HepG2 (cell line): ENCODE results near the gene ADAMTSL3. TPM values are rescaled to one million over a fixed set of nuclear protein-coding genes. Genes with fewer than 3 reads are reported as not detected.

Experiments
- ATAC-seq: fragments of 200-7000 bp; cut with Tn5 transposase; 3 replicates; pipeline ENCODE4 v1.9.1; 2020; ENCODE audit warnings: mild to moderate bottlenecking, moderate library complexity
- BruUV-seq: library from RNA; stranded (reverse); fragments of 400-500 nt; replicated peaks from 2 replicates; lab custom pipeline; 2021; lab: Mats Ljungman, UMichigan
- CTCF ChIA-PET: fragments of 300-600 bp; formaldehyde crosslinking; extraction: SDS; loops from one replicate; lab custom pipeline; 2021; ENCODE audit warnings: low total read pairs, inconsistent platforms, low intra/inter-chr PET ratio; lab: Yijun Ruan, JAX
- POLR2A ChIA-PET: fragments of 350-600 bp; sonication (Branson Sonifier 250); formaldehyde crosslinking; loops from one replicate; lab custom pipeline; 2020; ENCODE audit warnings: antibody characterized with exemption, inconsistent platforms; lab: Yijun Ruan, JAX
- DNase-seq: peaks from one replicate; pipeline ENCODE4 v3.0.0-alpha.2; 2015; ENCODE audit warnings: low spot score
- FAIRE-seq: peaks from 3 replicates; lab custom pipeline; 2011; peaks lifted over from hg19 to GRCh38; lab: Jason Lieb, UNC
- H2AFZ ChIP-seq: one replicate; pipeline ENCODE4 v1.6.1; 2011; ENCODE audit warnings: low read length, inconsistent platforms
- H3K27ac ChIP-seq: fragments of 300-600 bp; 3 replicates; pipeline ENCODE4 v1.8.0; 2011; ENCODE audit warnings: mixed run types, mild to moderate bottlenecking, mixed read lengths, low read length, inconsistent platforms; ENCODE audit not compliant: insufficient read depth; ENCODE audit errors: extremely low read length
- H3K27me3 ChIP-seq, 2 experiments: fragments of 200-600 bp in 1 of 2; 2 replicates in 1 of 2; 3 replicates in 1 of 2; pipeline versions ENCODE4 v1.6.0 to v1.8.0; 2011; ENCODE audit warnings: low read length in 2 of 2, mild to moderate bottlenecking in 2 of 2, moderate library complexity in 2 of 2, inconsistent platforms in 1 of 2; ENCODE audit not compliant: insufficient read depth in 2 of 2, control insufficient read depth in 1 of 2
- H3K36me3 ChIP-seq, 2 experiments: fragments of 200-600 bp in 1 of 2; replicated peaks in 1 of 2; 2 replicates in 1 of 2; 3 replicates in 1 of 2; pipeline versions ENCODE4 v1.5.1 to v1.8.0; 2011; ENCODE audit warnings: low read length in 2 of 2, inconsistent platforms in 1 of 2; ENCODE audit not compliant: insufficient read depth in 2 of 2, control insufficient read depth in 1 of 2
- H3K4me1 ChIP-seq: 2 replicates; pipeline ENCODE4 v1.5.1; 2012; ENCODE audit warnings: low read length, inconsistent platforms; ENCODE audit not compliant: insufficient read depth
- H3K4me2 ChIP-seq: 2 replicates; pipeline ENCODE4 v1.6.0; 2011; ENCODE audit warnings: low read depth, low read length, inconsistent platforms
- H3K4me3 ChIP-seq, 3 experiments: fragments of 200-600 bp in 1 of 3; sonication (generic), shearing (Covaris generic) in 1 of 3; replicated peaks in 1 of 3; 2 replicates each; pipeline ENCODE4 v1.5.1; 2011 to 2016; ENCODE audit warnings: low read length in 3 of 3, inconsistent platforms in 2 of 3, low read depth in 2 of 3, mild to moderate bottlenecking in 2 of 3, control low read depth in 1 of 3, mixed read lengths in 1 of 3; ENCODE audit not compliant: insufficient read depth in 1 of 3
- H3K79me2 ChIP-seq: one replicate; pipeline ENCODE4 v1.6.1; 2011; ENCODE audit warnings: low read length, inconsistent platforms; ENCODE audit not compliant: insufficient read depth
- H3K9ac ChIP-seq: 2 replicates; pipeline ENCODE4 v1.6.0; 2011; ENCODE audit warnings: mild to moderate bottlenecking, low read depth, low read length, inconsistent platforms; ENCODE audit not compliant: insufficient read depth
- H3K9me3 ChIP-seq: 2 replicates; pipeline ENCODE4 v1.5.1; 2012; ENCODE audit warnings: mild to moderate bottlenecking, low read length
- H4K20me1 ChIP-seq: 2 replicates; pipeline ENCODE4 v1.6.0; 2011; ENCODE audit warnings: inconsistent platforms, mild to moderate bottlenecking, low read length, moderate library complexity; ENCODE audit not compliant: insufficient read depth
- BHLHE40 ChIP-seq: IDR thresholded peaks from 2 replicates; pipeline ENCODE4 v1.6.1; 2011; ENCODE audit warnings: low read length, improper control_type of control experiment
- BORCS8-MEF2B ChIP-seq: sonication (generic); formaldehyde crosslinking; IDR thresholded peaks from 2 replicates; pipeline ENCODE4 v1.8.0; 2022; ENCODE audit warnings: mild to moderate bottlenecking, missing genetic modification reagents
- BRCA1 ChIP-seq: sonication (generic); formaldehyde crosslinking; IDR thresholded peaks from 2 replicates; pipeline ENCODE4 v1.4.0; 2020; ENCODE audit warnings: missing genetic modification reagents
- CEBPB ChIP-seq: IDR thresholded peaks from 2 replicates; pipeline ENCODE4 v1.6.1; 2011; ENCODE audit warnings: low read depth, low read length, improper control_type of control experiment, borderline replicate concordance
- GFI1 ChIP-seq: sonication (generic); formaldehyde crosslinking; IDR thresholded peaks from 2 replicates; pipeline ENCODE4 v1.5.0; 2020; ENCODE audit warnings: missing genetic modification reagents, mild to moderate bottlenecking, borderline replicate concordance
- GPN1 ChIP-seq: sonication (generic); formaldehyde crosslinking; IDR thresholded peaks from 2 replicates; pipeline ENCODE4 v1.5.1; 2020; ENCODE audit warnings: missing genetic modification reagents, borderline replicate concordance
- HMGA1 ChIP-seq: sonication (generic); formaldehyde crosslinking; conservative IDR thresholded peaks from 2 replicates; pipeline ENCODE4 v1.4.0; 2020; ENCODE audit warnings: missing genetic modification reagents
- HOXA3 ChIP-seq: sonication (generic); formaldehyde crosslinking; IDR thresholded peaks from 2 replicates; pipeline ENCODE4 v1.5.0; 2020; ENCODE audit warnings: missing genetic modification reagents
- KAT7 ChIP-seq: IDR thresholded peaks from 2 replicates; pipeline ENCODE4 v1.6.1; 2018; ENCODE audit warnings: borderline replicate concordance, missing compliant biosample characterization
- MAFK ChIP-seq, 2 experiments: IDR thresholded peaks in 1 of 2; conservative IDR thresholded peaks in 1 of 2; 2 replicates each; pipeline ENCODE4 v1.6.1; 2011; ENCODE audit warnings: improper control_type of control experiment in 2 of 2, low read length in 2 of 2
- PAF1 ChIP-seq: IDR thresholded peaks from 2 replicates; pipeline ENCODE4 v1.6.1; 2016; ENCODE audit warnings: missing genetic modification reagents, missing compliant biosample characterization
- RFX5 ChIP-seq: IDR thresholded peaks from 2 replicates; pipeline ENCODE4 v1.6.1; 2011; ENCODE audit warnings: low read depth, low read length, improper control_type of control experiment
- SKI ChIP-seq: fragments of 450-650 bp; IDR thresholded peaks from one replicate; pipeline ENCODE4 v1.6.1; 2018; ENCODE audit warnings: mild to moderate bottlenecking; ENCODE audit not compliant: partially characterized antibody
- SP5 ChIP-seq: IDR thresholded peaks from 2 replicates; pipeline ENCODE4 v1.6.1; 2016; ENCODE audit warnings: low read depth, borderline replicate concordance
- SRSF4 ChIP-seq: fragments of 200-400 bp; formaldehyde crosslinking; IDR thresholded peaks from one replicate; pipeline ENCODE4 v1.6.1; 2018; ENCODE audit warnings: mild to moderate bottlenecking, low read depth, low read length, moderate library complexity; ENCODE audit not compliant: poor library complexity, severe bottlenecking
- TEAD2 ChIP-seq: sonication (generic); formaldehyde crosslinking; IDR thresholded peaks from 2 replicates; pipeline ENCODE4 v1.9.0; 2021; ENCODE audit warnings: missing genetic modification reagents
- TOPORS ChIP-seq: sonication (generic); formaldehyde crosslinking; IDR thresholded peaks from 2 replicates; pipeline ENCODE4 v1.8.0; 2023; ENCODE audit warnings: mild to moderate bottlenecking, missing genetic modification reagents
- TP53 ChIP-seq: sonication (generic); formaldehyde crosslinking; conservative IDR thresholded peaks from 2 replicates; pipeline ENCODE4 v1.4.0; 2020; ENCODE audit warnings: missing genetic modification reagents
- WIZ ChIP-seq: sonication (generic); formaldehyde crosslinking; IDR thresholded peaks from 2 replicates; pipeline ENCODE4 v1.5.1; 2020; ENCODE audit warnings: mild to moderate bottlenecking, missing genetic modification reagents
- ZBTB38 ChIP-seq: sonication (generic); formaldehyde crosslinking; IDR thresholded peaks from 2 replicates; pipeline ENCODE4 v1.5.1; 2020; ENCODE audit warnings: mild to moderate bottlenecking, missing genetic modification reagents
- ZFP36 ChIP-seq: fragments of 150-350 bp; IDR thresholded peaks from 2 replicates; pipeline ENCODE4 v1.6.1; 2018; ENCODE audit warnings: borderline replicate concordance, low read length, low read depth; ENCODE audit not compliant: partially characterized antibody
- ZNF260 ChIP-seq: sonication (generic); formaldehyde crosslinking; IDR thresholded peaks from 2 replicates; pipeline ENCODE4 v1.4.0; 2020; ENCODE audit warnings: missing genetic modification reagents, low read depth, mild to moderate bottlenecking, borderline replicate concordance
- ZNF264 ChIP-seq: sonication (generic); formaldehyde crosslinking; IDR thresholded peaks from 2 replicates; pipeline ENCODE4 v1.4.0; 2020; ENCODE audit warnings: missing genetic modification reagents
- ZNF589 ChIP-seq: sonication (generic); formaldehyde crosslinking; conservative IDR thresholded peaks from 2 replicates; pipeline ENCODE4 v1.8.0; 2022; ENCODE audit warnings: mild to moderate bottlenecking, moderate library complexity, missing genetic modification reagents
- ZNF709 ChIP-seq: sonication (generic); formaldehyde crosslinking; IDR thresholded peaks from 2 replicates; pipeline ENCODE4 v1.5.0; 2020; ENCODE audit warnings: mild to moderate bottlenecking, missing genetic modification reagents
- ZNF75D ChIP-seq: sonication (generic); formaldehyde crosslinking; IDR thresholded peaks from 2 replicates; pipeline ENCODE4 v1.8.1; 2023; ENCODE audit warnings: missing genetic modification reagents, mild to moderate bottlenecking, borderline replicate concordance
- WGBS: methylation state at CpG from one replicate; pipeline ENCODE4 v1.1.6; 2017; ENCODE audit warnings: low lambda C conversion rate; 5-methylcytosine and 5-hydroxymethylcytosine counted together
- in situ Hi-C: cut with HindIII; loops from 2 replicates; pipeline ENCODE4 v1.10.0; 2017; ENCODE audit warnings: low pct_unique_long_range_greater_than_20kb; ENCODE audit not compliant: extremely low pct_ligation_motif_present
- intact Hi-C: fragments of 100-400 bp; cut with micrococcal nuclease; formaldehyde crosslinking; loops from one replicate; pipeline ENCODE4 v1.10.0; 2022; ENCODE audit not compliant: unreplicated experiment
- polyA plus RNA-seq, 8 experiments: library from polyadenylated mRNA; depleted of rRNA in 3 of 8; stranded (reverse) in 7 of 8; unstranded in 1 of 8; fragments of >200 nt; fragmentation: Illumina TruSeq in 4 of 8; extraction: Trizol in 4 of 8; gene quantifications; 2 replicates each; pipeline versions ENCODE4 v1.2.1 to v1.2.3, GENCODE V29; 2011 to 2016; ENCODE audit warnings: low read depth in 4 of 8, missing spikeins in 1 of 8, mixed read lengths in 1 of 8; ENCODE audit not compliant: insufficient read depth in 1 of 8
- total RNA-seq, 5 experiments: library from RNA; depleted of rRNA; stranded (reverse); fragments of >200 nt; fragmentation: Illumina TruSeq; extraction: Trizol; gene quantifications; 2 replicates each; pipeline ENCODE4 v1.2.3, GENCODE V29; 2016; ENCODE audit warnings: low read depth in 1 of 5

ADAMTSL3 gene
- total and polyA plus RNA-seq, 2 of the 13 experiments (the other 11 are each of a cell fraction or from before 2014, with no cell fraction given), result 0.04 to 0.09 TPM

DNA sequence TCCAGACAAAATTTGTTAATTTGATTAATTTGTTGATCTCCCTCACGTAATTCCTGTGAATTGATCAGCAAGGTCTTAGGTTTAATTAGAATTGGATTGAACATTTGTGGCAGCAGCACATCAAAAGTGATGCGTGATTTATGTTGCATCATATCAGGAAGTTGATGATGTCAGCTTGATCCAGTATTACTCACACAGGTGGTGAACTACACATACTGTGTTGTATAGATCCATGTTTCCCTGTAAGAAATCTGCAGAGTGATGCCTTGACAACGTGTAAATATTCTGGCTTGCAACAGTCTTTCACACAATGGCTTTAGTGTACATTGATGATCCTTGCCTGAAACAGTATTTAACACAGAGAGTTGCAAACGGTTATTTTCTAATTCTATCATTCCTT is 200.4 kb downstream of the ADAMTSL3 start:
- no peaks in the 10 kb centered on the region for H3K36me3 ChIP-seq
- intact Hi-C loops, result no loop called here
- in situ Hi-C loops, result no loop called here

DNA sequence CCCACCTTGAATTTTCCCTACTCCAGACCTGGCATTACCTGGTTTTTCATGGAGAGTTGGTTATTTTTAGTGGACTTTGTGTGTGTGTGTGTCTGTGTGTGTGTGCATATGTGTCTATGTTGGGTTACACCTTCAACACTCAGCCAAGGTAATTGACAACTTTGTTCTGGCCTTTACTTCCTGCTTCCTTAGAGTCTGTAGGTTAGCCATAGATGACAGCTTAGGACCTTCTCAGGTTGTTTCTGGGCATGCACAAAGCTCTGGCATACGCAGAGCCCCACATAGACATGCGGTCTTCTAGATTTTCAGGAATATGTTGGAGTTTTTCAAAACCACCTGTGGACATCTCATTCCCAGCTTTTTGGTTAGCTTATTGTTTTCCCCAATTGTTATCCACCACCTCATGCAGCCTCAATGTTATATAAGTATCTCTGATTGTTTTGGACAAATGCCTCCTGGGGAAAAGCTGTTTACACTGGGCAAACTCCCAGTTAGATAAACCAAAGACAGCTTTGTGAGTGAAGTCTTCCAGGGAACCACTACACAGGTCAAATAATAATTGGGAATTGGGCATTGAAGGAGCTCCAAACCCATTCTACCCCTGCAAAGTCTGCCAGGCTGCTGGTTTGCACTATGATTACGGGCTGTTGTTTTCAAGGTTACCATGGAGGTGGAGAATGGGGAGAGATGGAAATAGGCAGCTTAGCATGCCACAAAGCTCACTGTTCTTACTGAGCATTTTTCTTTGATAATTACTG is 201.2 kb downstream of the ADAMTSL3 start:
- intact Hi-C loops, result no loop called here
- no TSS peak for BruUV-seq
- H4K20me1 ChIP-seq, result no peaks in the 10 kb centered on the region
- TF ChIP-seq KAT7 (CRISPR knock-in tag), result no peak
- no peak for TF ChIP-seq SRSF4
- no peak for TF ChIP-seq ZNF264
- no peak for TF ChIP-seq ZNF589 (CRISPR knock-in tag)
- no peak for TF ChIP-seq RFX5
- no peak for TF ChIP-seq BHLHE40
- TF ChIP-seq ZFP36, result no peak
- TF ChIP-seq GPN1, result no peak
- no peak for TF ChIP-seq TEAD2 (CRISPR knock-in tag)
- TF ChIP-seq HMGA1 (CRISPR knock-in tag), result no peak
- TF ChIP-seq BRCA1, result no peak
- TF ChIP-seq ZNF709 (CRISPR knock-in tag), result no peak
- no peak for TF ChIP-seq ZBTB38 (CRISPR knock-in tag)
- TF ChIP-seq PAF1 (CRISPR knock-in tag), result no peak
- TF ChIP-seq SP5 (CRISPR knock-in tag), result no peak
- TF ChIP-seq ZNF260 (CRISPR knock-in tag), result no peak
- TF ChIP-seq ZNF75D (CRISPR knock-in tag), result no peak
- TF ChIP-seq HOXA3 (CRISPR knock-in tag), result no peak
- TF ChIP-seq SKI, result no peak
- ChIA-PET CTCF (no interaction called here), POLR2A (no interaction called here)
- H2AFZ ChIP-seq, result no peak overlapping the region
- ATAC-seq (no peak), DNase-seq (no peak), FAIRE-seq (no peak)
- no peaks in the 10 kb centered on the region for H3K79me2 ChIP-seq
- no peak overlapping the region for H3K4me2 ChIP-seq
- H3K27ac ChIP-seq, result no peak overlapping the region
- in situ Hi-C loops, result no loop called here
- no peaks in the 10 kb centered on the region for H3K36me3 ChIP-seq
- no peaks in the 10 kb centered on the region for H3K27me3 ChIP-seq
- H3K4me3 ChIP-seq, result no peak overlapping the region
- no peak overlapping the region for H3K9ac ChIP-seq
- WGBS, result 52% methylated on average over 3 of the region's 3 CpGs
- no peaks in the 10 kb centered on the region for H3K4me1 ChIP-seq
- H3K9me3 ChIP-seq, result no peaks in the 10 kb centered on the region

More for the DNA sequence above, 200.4 kb downstream of the ADAMTSL3 start:
- no peak overlapping the region for H3K4me3 ChIP-seq
- DNase-seq (no peak), ATAC-seq (no peak), FAIRE-seq (no peak)
- BruUV-seq, result no TSS peak
- ChIA-PET POLR2A (no interaction called here), CTCF (no interaction called here)
- no peak overlapping the region for H2AFZ ChIP-seq
- no peaks in the 10 kb centered on the region for H4K20me1 ChIP-seq
- H3K27ac ChIP-seq, result no peak overlapping the region
- no peak overlapping the region for H3K9ac ChIP-seq
- H3K9me3 ChIP-seq, result no peaks in the 10 kb centered on the region
- H3K79me2 ChIP-seq, result no peaks in the 10 kb centered on the region
- WGBS, result 14% methylated on average over 4 of the region's 4 CpGs
- H3K27me3 ChIP-seq, result no peaks in the 10 kb centered on the region
- H3K4me1 ChIP-seq, result no peaks in the 10 kb centered on the region
- TF ChIP-seq BORCS8-MEF2B (CRISPR knock-in tag), result no peak
- no peak for TF ChIP-seq TOPORS (CRISPR knock-in tag)
- peak; percentile 39; the same call in 1 of the 2 replicates for TF ChIP-seq CEBPB
- TF ChIP-seq WIZ, result no peak
- peak; percentile 22 to 23; a peak in 1 of 4 replicates for TF ChIP-seq MAFK (conservative IDR thresholded peaks at IDR 0.05 in 1 of 2, IDR thresholded peaks at IDR 0.05 in 1 of 2; ENCODE audit: low read length in 2 of 2)
- no peak for TF ChIP-seq TP53 (CRISPR knock-in tag)
- TF ChIP-seq GFI1 (CRISPR knock-in tag), result no peak
- H3K4me2 ChIP-seq, result no peak overlapping the region
